Prostate gland (tissue), 2 donors: ENCODE measurements around the gene MRPL33.

ENCODE experiments used
- CTCF ChIP-seq, 4 experiments: fragments of 200-600 bp in 2 of 4; fragments of 450-650 bp in 2 of 4; sonication (generic) in 2 of 4; IDR thresholded peaks; 1 replicate in 3 of 4; 2 replicates in 1 of 4; pipeline ENCODE4 v1.5.1; 2016 to 2019; ENCODE audit warnings: antibody characterized with exemption in 4 of 4, mild to moderate bottlenecking in 2 of 4, moderate library complexity in 2 of 4
- POLR2A ChIP-seq: fragments of 450-650 bp; IDR thresholded peaks from one replicate; pipeline ENCODE4 v1.6.1; 2016; ENCODE audit warnings: antibody characterized with exemption, mild to moderate bottlenecking
- POLR2AphosphoS5 ChIP-seq: sonication (generic); formaldehyde crosslinking; IDR thresholded peaks from one replicate; pipeline ENCODE4 v1.6.1; 2017; ENCODE audit warnings: antibody characterized with exemption

- TF ChIP-seq POLR2AphosphoS5 (no peak), CTCF (IDR thresholded peaks at IDR 0.05) (no peak), POLR2A (no peak)
These were observed 52.0 kb downstream of the MRPL33 start for GRCh38 chr2:27823569-27823968.
